ENCODE data around the gene ABCD1.

ABCD1 gene

GRCh38 chrX:153792368-153792767 is 67.7 kb downstream of the ABCD1 start:
- no peak for DNase-seq (ENCODE audit: low spot score)

GRCh38 chrX:153793291-153793690 is 68.6 kb downstream of the ABCD1 start:
- DNase-seq (ENCODE audit: low spot score), result no peak

All from CD4-positive, alpha-beta T cell treated with Interleukin-15 for 4 hours (primary cell).